ENCODE results near the gene RERE.

Gene RERE

DNA sequence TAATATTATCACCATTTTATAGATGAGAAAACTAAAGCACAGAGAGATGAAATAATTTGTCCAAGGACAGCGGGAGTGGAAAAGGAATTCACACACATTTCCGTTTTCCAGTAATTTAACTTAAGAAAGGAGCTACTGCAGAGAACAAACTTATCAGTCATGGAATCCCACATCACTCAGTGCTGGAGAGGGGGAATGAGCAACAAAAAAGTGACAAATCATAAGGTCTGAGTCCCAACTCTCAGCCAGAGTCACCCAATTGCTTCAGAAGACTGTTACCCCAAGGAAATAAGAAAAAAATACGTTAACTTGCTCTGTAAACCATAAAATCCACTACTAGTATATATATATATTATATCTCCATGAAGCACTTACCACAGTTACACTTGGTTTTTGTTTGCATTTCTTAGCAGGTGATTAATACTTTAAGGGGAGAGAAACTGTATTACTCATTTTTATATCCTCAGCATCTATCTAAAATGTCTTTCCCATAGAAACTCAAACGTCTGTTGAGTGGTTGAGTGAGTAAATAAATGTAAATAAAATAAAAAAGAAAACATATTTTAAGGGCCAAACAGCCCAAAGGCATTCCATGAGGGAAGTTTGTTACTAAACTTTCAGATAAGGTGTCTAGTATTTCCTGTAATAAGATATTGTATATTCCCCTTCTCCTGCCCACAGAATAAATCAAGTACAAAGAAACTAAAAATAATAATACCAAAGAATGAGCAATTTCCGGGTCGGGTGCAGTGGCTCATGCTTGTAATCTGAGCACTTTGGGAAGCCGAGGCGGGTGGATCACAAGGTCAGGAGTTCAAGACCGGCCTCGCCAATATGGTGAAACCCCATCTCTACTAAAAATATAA lies 422.8 kb downstream of the RERE start:
- Histone ChIP-seq H3K79me2 (ENCODE audit: control insufficient read depth, low read length) (peaks cover 92% of the 10 kb centered on the region), H3K9me2 (replicated peaks; ENCODE audit: control insufficient read depth, low read length) (no peaks in the 10 kb centered on the region), H3K36me3 (ENCODE audit: control insufficient read depth, low read length) (peaks cover 79% of the 10 kb centered on the region), H3K27ac (ENCODE audit: low read depth, low read length) (no peak overlapping the region), H4K20me1 (ENCODE audit: control insufficient read depth, insufficient read depth, low read depth, low read length) (peaks cover 24% of the 10 kb centered on the region), H3K4me3 (ENCODE audit: low read length) (no peak overlapping the region), H3K27me3 (ENCODE audit: control insufficient read depth, low read length) (no peaks in the 10 kb centered on the region), H3K4me2 (ENCODE audit: low read length) (no peak overlapping the region), H3K9me3 (ENCODE audit: control insufficient read depth, insufficient read depth, low read length) (no peaks in the 10 kb centered on the region), H3K4me1 (ENCODE audit: control insufficient read depth, low read length) (peaks cover 54% of the 10 kb centered on the region), H3F3A (ENCODE audit: control insufficient read depth, insufficient read depth) (peaks cover 13% of the 10 kb centered on the region; the same call in 1 of the 2 replicates)
- no peak for TF ChIP-seq EZH2phosphoT487 (IDR thresholded peaks at IDR 0.05; ENCODE audit: borderline replicate concordance, low read length)
- TF ChIP-seq, protein P1, sequence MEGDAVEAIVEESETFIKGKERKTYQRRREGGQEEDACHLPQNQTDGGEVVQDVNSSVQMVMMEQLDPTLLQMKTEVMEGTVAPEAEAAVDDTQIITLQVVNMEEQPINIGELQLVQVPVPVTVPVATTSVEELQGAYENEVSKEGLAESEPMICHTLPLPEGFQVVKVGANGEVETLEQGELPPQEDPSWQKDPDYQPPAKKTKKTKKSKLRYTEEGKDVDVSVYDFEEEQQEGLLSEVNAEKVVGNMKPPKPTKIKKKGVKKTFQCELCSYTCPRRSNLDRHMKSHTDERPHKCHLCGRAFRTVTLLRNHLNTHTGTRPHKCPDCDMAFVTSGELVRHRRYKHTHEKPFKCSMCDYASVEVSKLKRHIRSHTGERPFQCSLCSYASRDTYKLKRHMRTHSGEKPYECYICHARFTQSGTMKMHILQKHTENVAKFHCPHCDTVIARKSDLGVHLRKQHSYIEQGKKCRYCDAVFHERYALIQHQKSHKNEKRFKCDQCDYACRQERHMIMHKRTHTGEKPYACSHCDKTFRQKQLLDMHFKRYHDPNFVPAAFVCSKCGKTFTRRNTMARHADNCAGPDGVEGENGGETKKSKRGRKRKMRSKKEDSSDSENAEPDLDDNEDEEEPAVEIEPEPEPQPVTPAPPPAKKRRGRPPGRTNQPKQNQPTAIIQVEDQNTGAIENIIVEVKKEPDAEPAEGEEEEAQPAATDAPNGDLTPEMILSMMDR (IDR thresholded peaks at IDR 0.05; ENCODE audit: low read depth, low read length, poor library complexity, severe bottlenecking): no peak

DNA sequence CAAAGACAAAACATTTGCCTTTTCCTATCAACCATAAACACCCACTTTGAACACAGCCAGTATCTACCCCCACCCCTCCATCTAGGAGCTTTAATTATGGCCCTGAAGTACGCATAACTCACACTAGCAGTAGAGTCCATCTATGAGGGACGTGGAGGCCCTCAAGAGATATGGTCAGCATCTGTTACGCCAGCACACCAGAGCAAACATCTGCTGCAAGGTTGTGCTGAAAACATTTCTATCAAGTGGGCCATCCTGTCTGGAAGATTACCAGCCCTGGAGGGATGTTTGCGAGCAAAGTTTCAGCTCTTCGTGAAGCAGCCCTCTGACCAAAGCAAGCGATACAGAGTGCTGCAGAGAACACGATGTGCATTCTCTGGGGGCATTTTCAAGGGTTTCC lies 424.9 kb downstream of the RERE start:
- H3K9me2 ChIP-seq (replicated peaks; ENCODE audit: control insufficient read depth, low read length): no peaks in the 10 kb centered on the region
- H3K4me3 ChIP-seq (ENCODE audit: low read length): no peak overlapping the region
- no peak for TF ChIP-seq EZH2phosphoT487 (IDR thresholded peaks at IDR 0.05; ENCODE audit: borderline replicate concordance, low read length)
- TF ChIP-seq, protein P1 (IDR thresholded peaks at IDR 0.05; ENCODE audit: low read depth, low read length, poor library complexity, severe bottlenecking): no peak
- 0 out of 2 replicates have a peak, but pooled peaks cover 2% of the 10 kb centered on the region for H3F3A ChIP-seq (ENCODE audit: control insufficient read depth, insufficient read depth)
- peaks cover 93% of the 10 kb centered on the region for H3K79me2 ChIP-seq (ENCODE audit: control insufficient read depth, low read length)
- H3K27me3 ChIP-seq (ENCODE audit: control insufficient read depth, low read length): no peaks in the 10 kb centered on the region
- H3K4me2 ChIP-seq (ENCODE audit: low read length): no peak overlapping the region
- no peaks in the 10 kb centered on the region for H3K9me3 ChIP-seq (ENCODE audit: control insufficient read depth, insufficient read depth, low read length)
- peaks cover 35% of the 10 kb centered on the region for H3K4me1 ChIP-seq (ENCODE audit: control insufficient read depth, low read length)
- H4K20me1 ChIP-seq (ENCODE audit: control insufficient read depth, insufficient read depth, low read depth, low read length): peaks cover 19% of the 10 kb centered on the region
- H3K27ac ChIP-seq (ENCODE audit: low read depth, low read length): no peak overlapping the region
- H3K36me3 ChIP-seq (ENCODE audit: control insufficient read depth, low read length): peaks cover 73% of the 10 kb centered on the region

DNA sequence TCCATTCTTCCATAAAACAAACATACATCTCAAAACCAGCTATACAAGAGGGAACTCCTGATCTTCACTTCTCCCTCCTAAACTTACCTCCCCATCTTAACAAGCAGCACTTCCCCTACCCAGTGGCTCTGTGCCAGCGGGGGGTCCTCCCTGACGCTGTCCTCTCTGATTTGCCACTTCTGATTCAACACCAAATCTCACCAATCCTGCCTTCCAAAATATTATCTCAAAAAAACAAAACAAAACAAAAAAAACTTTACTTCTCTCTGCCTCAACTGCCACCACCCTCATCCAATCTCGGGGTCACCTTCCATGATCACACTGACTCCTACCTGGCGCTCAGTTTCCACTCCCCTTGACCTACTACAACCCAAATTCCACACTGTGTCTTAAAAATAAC lies 426.7 kb downstream of the RERE start:
- Histone ChIP-seq H3K27ac (ENCODE audit: low read depth, low read length) (no peak overlapping the region), H3K9me3 (ENCODE audit: control insufficient read depth, insufficient read depth, low read length) (no peaks in the 10 kb centered on the region), H3F3A (ENCODE audit: control insufficient read depth, insufficient read depth) (0 out of 2 replicates have a peak, but pooled peaks cover 3% of the 10 kb centered on the region), H3K4me1 (ENCODE audit: control insufficient read depth, low read length) (peaks cover 17% of the 10 kb centered on the region), H4K20me1 (ENCODE audit: control insufficient read depth, insufficient read depth, low read depth, low read length) (peaks cover 17% of the 10 kb centered on the region), H3K36me3 (ENCODE audit: control insufficient read depth, low read length) (peaks cover 66% of the 10 kb centered on the region), H3K4me3 (ENCODE audit: low read length) (no peak overlapping the region), H3K27me3 (ENCODE audit: control insufficient read depth, low read length) (no peaks in the 10 kb centered on the region), H3K9me2 (replicated peaks; ENCODE audit: control insufficient read depth, low read length) (no peaks in the 10 kb centered on the region), H3K79me2 (ENCODE audit: control insufficient read depth, low read length) (peaks cover 91% of the 10 kb centered on the region), H3K4me2 (ENCODE audit: low read length) (no peak overlapping the region)
- TF ChIP-seq, protein P1 (IDR thresholded peaks at IDR 0.05; ENCODE audit: low read depth, low read length, poor library complexity, severe bottlenecking): no peak
